Thymus (tissue), 11 donors: Measurements from ENCODE around the gene NBEA. TPM values are rescaled to one million over a fixed set of nuclear protein-coding genes. Genes with fewer than 3 reads are reported as not detected.

Experiments used
- DNase-seq, 9 donors: peaks; one replicate each; pipeline ENCODE4 v3.0.0-alpha.2; 2013; ENCODE audit warnings: low spot score in 9 of 9, low read depth in 6 of 9, missing footprints in 1 of 9
- H3K27ac ChIP-seq, 2 donors: one replicate each; pipeline ENCODE4 v1.5.1; 2013; ENCODE audit warnings: control low read depth in 1 of 2, low read depth in 1 of 2, low read length in 1 of 2, mild to moderate bottlenecking in 1 of 2, moderate library complexity in 1 of 2
- H3K27me3 ChIP-seq, 2 donors: one replicate each; pipeline ENCODE4 v1.5.1; 2013; ENCODE audit warnings: low read length in 1 of 2; ENCODE audit not compliant: control insufficient read depth in 2 of 2, insufficient read depth in 1 of 2
- H3K36me3 ChIP-seq, 2 donors: one replicate each; pipeline ENCODE4 v1.5.1; 2013; ENCODE audit warnings: low read length in 1 of 2, mild to moderate bottlenecking in 1 of 2, moderate library complexity in 1 of 2; ENCODE audit not compliant: control insufficient read depth in 2 of 2, insufficient read depth in 2 of 2
- H3K4me1 ChIP-seq, 2 donors: one replicate each; pipeline ENCODE4 v1.5.1; 2013; ENCODE audit warnings: low read length in 2 of 2; ENCODE audit not compliant: control insufficient read depth in 2 of 2, insufficient read depth in 2 of 2
- H3K4me3 ChIP-seq, 2 donors: one replicate each; pipeline ENCODE4 v1.5.1; 2013; ENCODE audit warnings: low read length in 2 of 2, control low read depth in 1 of 2, mild to moderate bottlenecking in 1 of 2
- H3K9me3 ChIP-seq, 2 donors: one replicate each; pipeline ENCODE4 v1.5.1; 2013; ENCODE audit warnings: low read length in 1 of 2, mild to moderate bottlenecking in 1 of 2; ENCODE audit not compliant: control insufficient read depth in 2 of 2, insufficient read depth in 1 of 2
- WGBS: extraction: QIAGEN DNeasy Blood & Tissue Kit; methylation state at CpG from one replicate; pipeline ENCODE4 v1.1.7; 2013; 5-methylcytosine and 5-hydroxymethylcytosine counted together
- polyA plus RNA-seq: library from polyadenylated mRNA; stranded (reverse); fragments of 200-250 nt; gene quantifications from one replicate; pipeline ENCODE4 v1.2.3, GENCODE V29; 2013
- total RNA-seq: library from RNA; stranded (reverse); fragments of 120-200 nt; gene quantifications from one replicate; pipeline ENCODE4 v1.2.4, GENCODE V29; 2013
- donor health status: healthy.

The NBEA gene
- total and polyA plus RNA-seq, 2 donors: 4.1 to 6.8 TPM

DNA sequence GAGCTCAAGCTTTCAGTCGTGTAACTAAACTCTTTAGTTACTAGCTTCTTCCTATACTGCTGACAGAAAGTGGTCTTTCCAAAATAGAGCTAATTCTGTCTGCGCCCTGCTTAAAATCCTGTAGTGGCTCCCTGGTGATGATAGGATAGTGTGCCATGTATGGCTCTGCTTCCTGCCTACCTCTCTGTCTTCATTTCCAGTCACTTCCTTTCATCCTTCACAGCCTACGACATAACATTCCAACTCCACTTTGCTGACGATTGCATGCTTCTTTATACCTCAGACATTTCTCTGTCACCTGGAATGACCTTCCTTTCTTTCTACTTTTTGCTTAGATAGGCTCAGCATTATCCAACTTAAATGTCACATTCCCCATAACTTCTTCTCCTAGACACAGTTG lies 343.6 kb downstream of the NBEA start:
- Histone ChIP-seq H3K9me3 (no peaks in the 10 kb centered on the region), H3K4me3 (no peak overlapping the region), H3K4me1 (no peaks in the 10 kb centered on the region), H3K27ac (no peak overlapping the region), H3K36me3 (no peaks in the 10 kb centered on the region), H3K27me3 (no peaks in the 10 kb centered on the region)
- no peak for DNase-seq
- WGBS: 97% methylated on average over 4 of the region's 4 CpGs

DNA sequence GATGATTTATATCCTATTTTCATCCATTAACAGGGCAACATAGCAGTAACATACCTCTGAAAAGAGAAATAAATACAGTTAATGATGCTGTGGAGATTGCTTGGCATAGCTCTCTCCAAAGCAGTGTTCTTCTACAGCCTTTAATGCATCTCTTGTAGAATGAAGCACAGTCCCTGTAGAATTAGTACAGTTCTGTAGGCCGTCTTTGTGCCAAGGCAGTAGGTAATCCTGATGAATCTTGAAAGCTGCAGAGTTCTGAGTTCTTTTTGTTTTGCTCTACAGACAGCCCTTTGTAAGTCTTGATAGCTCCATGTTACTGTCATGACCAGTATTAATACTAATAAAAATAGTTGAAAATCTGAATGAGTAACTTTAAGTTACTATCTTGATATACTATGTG lies 350.3 kb downstream of the NBEA start:
- no peak overlapping the region for H3K4me3 ChIP-seq
- H3K9me3 ChIP-seq: no peaks in the 10 kb centered on the region
- H3K36me3 ChIP-seq: no peaks in the 10 kb centered on the region
- no peak overlapping the region for H3K27ac ChIP-seq
- WGBS: 98% methylated on average over 1 of the region's 1 CpG
- H3K27me3 ChIP-seq: no peaks in the 10 kb centered on the region
- no peak for DNase-seq
- no peaks in the 10 kb centered on the region for H3K4me1 ChIP-seq

DNA sequence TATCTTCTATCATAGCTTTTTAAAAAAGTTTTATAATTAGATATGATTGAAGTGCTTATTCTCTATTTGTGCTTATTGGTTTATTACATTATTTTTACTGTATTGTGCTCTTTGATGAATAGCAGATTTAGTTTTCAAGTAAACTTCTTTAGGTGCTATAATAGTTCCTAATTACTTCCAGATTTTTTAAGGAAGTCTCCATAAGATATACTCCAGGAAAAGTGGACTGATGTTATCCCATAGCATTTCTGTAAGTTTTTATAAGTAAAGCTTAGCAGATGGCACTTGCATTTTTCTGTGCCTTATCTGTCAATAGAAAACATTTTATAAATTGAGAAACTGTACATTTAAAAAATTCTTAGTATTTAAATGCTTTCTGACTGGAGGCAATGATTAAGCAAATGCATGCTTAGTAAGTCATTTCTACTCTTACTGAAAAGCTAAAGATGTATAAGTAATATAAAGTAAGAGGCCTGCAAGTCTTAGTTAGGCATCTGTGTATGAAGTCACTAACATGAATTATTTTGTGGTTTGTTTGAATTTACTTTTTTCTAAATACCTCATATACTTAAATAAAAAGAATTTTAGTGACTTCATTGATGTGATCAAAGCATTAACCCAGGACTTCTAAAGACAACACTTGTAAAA lies 351.6 kb downstream of the NBEA start:
- H3K9me3 ChIP-seq: no peaks in the 10 kb centered on the region
- H3K27ac ChIP-seq: no peak overlapping the region
- H3K36me3 ChIP-seq: no peaks in the 10 kb centered on the region
- no peaks in the 10 kb centered on the region for H3K27me3 ChIP-seq
- no peaks in the 10 kb centered on the region for H3K4me1 ChIP-seq
- DNase-seq: no peak
- no peak overlapping the region for H3K4me3 ChIP-seq

DNA sequence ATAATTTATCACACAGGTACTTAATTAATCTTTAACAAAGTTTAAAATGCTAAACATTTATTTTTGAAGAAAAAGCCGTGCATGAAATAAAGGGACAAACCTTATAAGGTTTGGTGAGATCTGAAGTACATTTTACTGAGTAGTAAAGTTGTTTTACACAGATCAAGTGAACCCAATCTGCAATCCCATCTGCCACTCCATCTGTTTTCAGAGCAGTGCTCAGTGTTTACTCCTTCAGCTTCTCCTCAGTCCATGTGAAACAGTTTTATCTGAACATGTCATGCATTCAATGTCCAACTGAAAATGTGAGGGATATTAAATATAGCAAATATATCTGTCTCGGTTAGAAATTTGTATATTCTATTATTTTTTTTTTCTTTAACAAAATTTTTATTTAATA lies 367.6 kb downstream of the NBEA start:
- Histone ChIP-seq H3K36me3 (no peaks in the 10 kb centered on the region), H3K27ac (no peak overlapping the region), H3K4me3 (no peak overlapping the region), H3K9me3 (no peaks in the 10 kb centered on the region), H3K4me1 (no peaks in the 10 kb centered on the region), H3K27me3 (no peaks in the 10 kb centered on the region)
- 97% methylated on average over 2 of the region's 2 CpGs for WGBS
- DNase-seq: no peak

DNA sequence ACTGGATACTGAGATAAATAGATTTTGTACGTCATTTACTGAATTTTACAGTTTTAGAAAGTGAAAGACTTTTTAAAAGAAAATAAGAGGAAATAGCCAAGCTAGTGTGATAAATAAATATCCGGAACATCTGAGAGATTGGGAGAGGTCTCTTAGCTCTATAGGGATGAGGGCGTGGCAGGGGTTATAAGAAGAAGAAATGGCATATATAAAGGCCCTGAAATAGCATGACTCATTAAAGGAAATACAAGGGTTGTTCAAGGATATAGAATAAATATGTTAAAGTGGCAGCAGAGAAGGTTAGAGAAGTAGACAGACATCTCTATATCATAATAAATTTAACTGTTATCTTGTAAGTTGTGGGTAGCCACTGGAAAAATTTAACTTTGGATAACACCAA lies 390.1 kb downstream of the NBEA start:
- DNase-seq: no peak
- Histone ChIP-seq H3K36me3 (no peaks in the 10 kb centered on the region), H3K27me3 (no peaks in the 10 kb centered on the region), H3K27ac (no peak overlapping the region), H3K4me1 (no peaks in the 10 kb centered on the region), H3K4me3 (no peak overlapping the region), H3K9me3 (no peaks in the 10 kb centered on the region)
- WGBS: 99% methylated on average over 3 of the region's 3 CpGs

DNA sequence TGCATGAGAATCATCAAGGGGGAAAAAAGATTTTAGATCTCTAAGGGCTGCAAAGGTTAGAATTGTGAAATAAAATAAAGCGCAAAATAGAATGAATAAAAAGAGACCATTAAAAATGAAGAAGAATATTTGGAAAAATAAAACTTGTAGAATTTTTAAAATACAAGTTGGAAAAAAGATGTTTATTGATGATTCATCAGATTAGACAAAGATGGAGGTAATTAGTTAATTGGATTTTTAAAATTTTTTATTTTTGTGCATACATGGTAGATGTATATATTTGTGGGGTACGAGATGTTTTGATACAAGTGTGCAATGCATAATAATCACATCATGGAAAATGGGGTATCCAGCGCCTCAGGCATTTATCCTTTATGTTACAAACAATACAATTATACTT lies 391.1 kb downstream of the NBEA start:
- Histone ChIP-seq H3K36me3 (no peaks in the 10 kb centered on the region), H3K4me1 (no peaks in the 10 kb centered on the region), H3K27ac (no peak overlapping the region), H3K27me3 (no peaks in the 10 kb centered on the region), H3K4me3 (no peak overlapping the region), H3K9me3 (no peaks in the 10 kb centered on the region)
- no peak for DNase-seq
- 95% methylated on average over 3 of the region's 3 CpGs for WGBS

DNA sequence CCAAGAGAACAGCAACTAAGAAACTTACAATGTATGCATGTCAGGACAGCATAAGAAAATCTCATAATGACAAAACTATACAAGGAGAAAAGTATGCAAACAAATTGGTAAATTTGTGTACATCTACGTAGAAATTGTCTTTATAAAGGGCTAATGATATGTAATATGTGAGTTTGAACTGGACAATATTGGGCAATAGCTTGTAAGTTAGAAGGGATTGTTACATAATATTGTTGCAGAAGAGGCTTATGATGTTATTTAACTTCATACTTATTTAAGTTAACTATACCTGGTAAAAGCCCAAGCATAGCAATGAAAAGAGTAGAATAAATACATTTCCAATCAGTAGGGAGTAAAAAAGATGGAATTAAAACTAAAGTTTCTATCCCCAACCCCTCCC lies 400.4 kb downstream of the NBEA start:
- 92% methylated on average over 1 of the region's 1 CpG for WGBS
- Histone ChIP-seq H3K27me3 (no peaks in the 10 kb centered on the region), H3K4me1 (no peaks in the 10 kb centered on the region), H3K36me3 (no peaks in the 10 kb centered on the region), H3K27ac (no peak overlapping the region), H3K4me3 (no peak overlapping the region), H3K9me3 (no peaks in the 10 kb centered on the region)
- no peak for DNase-seq

DNA sequence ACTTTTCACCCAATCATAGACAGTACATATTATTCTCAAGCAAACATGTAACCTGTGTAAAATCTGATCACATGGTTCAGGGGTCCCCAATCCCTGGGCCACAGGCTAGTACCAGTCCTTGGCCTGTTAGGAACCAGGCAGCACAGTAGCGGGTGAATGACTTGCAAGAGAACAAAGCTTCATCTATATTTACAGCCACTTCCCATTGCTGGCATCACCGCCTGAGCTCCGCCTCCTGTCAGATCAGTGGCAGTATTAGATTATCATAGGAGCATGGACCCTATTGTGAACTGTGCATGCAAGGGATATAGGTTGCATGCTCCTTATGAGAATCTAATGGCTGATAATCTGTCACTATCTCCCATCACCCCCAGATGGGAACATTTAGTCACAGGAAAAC lies 401.3 kb downstream of the NBEA start:
- H3K27ac ChIP-seq: no peak overlapping the region
- no peaks in the 10 kb centered on the region for H3K36me3 ChIP-seq
- H3K9me3 ChIP-seq: no peaks in the 10 kb centered on the region
- no peaks in the 10 kb centered on the region for H3K27me3 ChIP-seq
- 99% methylated on average over 3 of the region's 3 CpGs for WGBS
- no peak overlapping the region for H3K4me3 ChIP-seq
- H3K4me1 ChIP-seq: no peaks in the 10 kb centered on the region
- DNase-seq: no peak

DNA sequence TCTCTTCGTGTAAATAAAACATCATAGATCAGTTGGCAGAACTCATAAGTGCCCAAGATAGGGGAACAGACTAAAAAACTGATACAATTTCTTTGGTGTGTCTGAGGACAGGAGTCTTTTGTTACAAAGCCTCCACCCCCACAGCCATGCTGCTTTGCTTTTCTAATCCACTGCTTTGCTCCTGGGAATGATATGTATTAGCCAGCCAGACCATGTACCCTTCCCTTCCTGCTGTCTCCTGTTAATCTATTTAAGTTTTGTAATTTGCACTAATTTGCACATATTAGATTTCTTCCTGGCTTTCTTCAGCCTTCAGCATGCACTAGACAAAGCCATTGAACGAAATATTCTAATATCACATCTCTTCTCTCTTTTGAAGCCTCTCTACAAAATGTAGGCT lies 403.9 kb downstream of the NBEA start:
- H3K27me3 ChIP-seq: no peaks in the 10 kb centered on the region
- H3K9me3 ChIP-seq: no peaks in the 10 kb centered on the region
- H3K36me3 ChIP-seq: no peaks in the 10 kb centered on the region
- DNase-seq: no peak
- 97% methylated on average over 2 of the region's 2 CpGs for WGBS
- H3K27ac ChIP-seq: no peak overlapping the region
- no peak overlapping the region for H3K4me3 ChIP-seq
- no peaks in the 10 kb centered on the region for H3K4me1 ChIP-seq

DNA sequence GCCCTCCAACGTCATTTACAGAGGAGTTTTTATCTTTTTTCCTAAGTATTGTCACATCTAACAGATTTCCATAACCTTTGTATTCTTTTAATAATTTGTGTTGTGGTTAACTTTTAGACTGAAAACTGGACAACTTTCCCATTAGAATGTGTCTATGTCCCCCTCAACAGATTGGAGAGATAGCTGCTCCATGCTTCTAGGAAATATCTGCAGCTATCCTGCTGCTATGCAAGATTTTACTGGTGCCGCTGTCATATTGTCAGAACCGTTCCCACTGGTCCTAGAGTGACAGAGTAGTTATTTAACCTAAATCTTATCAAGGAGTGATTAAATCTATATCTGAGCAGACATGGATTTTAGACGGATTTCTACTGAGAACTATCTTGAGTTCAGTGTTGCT lies 404.4 kb downstream of the NBEA start:
- no peak for DNase-seq
- Histone ChIP-seq H3K27ac (no peak overlapping the region), H3K4me1 (no peaks in the 10 kb centered on the region), H3K4me3 (no peak overlapping the region), H3K9me3 (no peaks in the 10 kb centered on the region), H3K36me3 (no peaks in the 10 kb centered on the region), H3K27me3 (no peaks in the 10 kb centered on the region)
- 95% methylated on average over 4 of the region's 4 CpGs for WGBS
